HepG2 (cell line): ENCODE data around the gene SLC2A10. TPM values are rescaled to one million over a fixed set of nuclear protein-coding genes. Genes with fewer than 3 reads are reported as not detected.

Experiments used
- ATAC-seq: fragments of 200-7000 bp; cut with Tn5 transposase; 3 replicates; pipeline ENCODE4 v1.9.1; 2020; ENCODE audit warnings: mild to moderate bottlenecking, moderate library complexity
- BruUV-seq: library from RNA; stranded (reverse); fragments of 400-500 nt; replicated peaks from 2 replicates; lab custom pipeline; 2021; lab: Mats Ljungman, UMichigan
- CTCF ChIA-PET: fragments of 300-600 bp; formaldehyde crosslinking; extraction: SDS; loops from one replicate; lab custom pipeline; 2021; ENCODE audit warnings: low total read pairs, inconsistent platforms, low intra/inter-chr PET ratio; lab: Yijun Ruan, JAX
- POLR2A ChIA-PET: fragments of 350-600 bp; sonication (Branson Sonifier 250); formaldehyde crosslinking; loops from one replicate; lab custom pipeline; 2020; ENCODE audit warnings: antibody characterized with exemption, inconsistent platforms; lab: Yijun Ruan, JAX
- DNase-seq: peaks from one replicate; pipeline ENCODE4 v3.0.0-alpha.2; 2015; ENCODE audit warnings: low spot score
- FAIRE-seq: peaks from 3 replicates; lab custom pipeline; 2011; peaks lifted over from hg19 to GRCh38; lab: Jason Lieb, UNC
- H2AFZ ChIP-seq: one replicate; pipeline ENCODE4 v1.6.1; 2011; ENCODE audit warnings: low read length, inconsistent platforms
- H3K27ac ChIP-seq: fragments of 300-600 bp; 3 replicates; pipeline ENCODE4 v1.8.0; 2011; ENCODE audit warnings: mixed run types, mild to moderate bottlenecking, mixed read lengths, low read length, inconsistent platforms; ENCODE audit not compliant: insufficient read depth; ENCODE audit errors: extremely low read length
- H3K27me3 ChIP-seq, 2 experiments: fragments of 200-600 bp in 1 of 2; 2 replicates in 1 of 2; 3 replicates in 1 of 2; pipeline versions ENCODE4 v1.6.0 to v1.8.0; 2011; ENCODE audit warnings: low read length in 2 of 2, mild to moderate bottlenecking in 2 of 2, moderate library complexity in 2 of 2, inconsistent platforms in 1 of 2; ENCODE audit not compliant: insufficient read depth in 2 of 2, control insufficient read depth in 1 of 2
- H3K36me3 ChIP-seq, 2 experiments: fragments of 200-600 bp in 1 of 2; replicated peaks in 1 of 2; 2 replicates in 1 of 2; 3 replicates in 1 of 2; pipeline versions ENCODE4 v1.5.1 to v1.8.0; 2011; ENCODE audit warnings: low read length in 2 of 2, inconsistent platforms in 1 of 2; ENCODE audit not compliant: insufficient read depth in 2 of 2, control insufficient read depth in 1 of 2
- H3K4me1 ChIP-seq: 2 replicates; pipeline ENCODE4 v1.5.1; 2012; ENCODE audit warnings: low read length, inconsistent platforms; ENCODE audit not compliant: insufficient read depth
- H3K4me2 ChIP-seq: 2 replicates; pipeline ENCODE4 v1.6.0; 2011; ENCODE audit warnings: low read depth, low read length, inconsistent platforms
- H3K4me3 ChIP-seq, 3 experiments: fragments of 200-600 bp in 1 of 3; sonication (generic), shearing (Covaris generic) in 1 of 3; replicated peaks in 1 of 3; 2 replicates each; pipeline ENCODE4 v1.5.1; 2011 to 2016; ENCODE audit warnings: low read length in 3 of 3, inconsistent platforms in 2 of 3, low read depth in 2 of 3, mild to moderate bottlenecking in 2 of 3, control low read depth in 1 of 3, mixed read lengths in 1 of 3; ENCODE audit not compliant: insufficient read depth in 1 of 3
- H3K79me2 ChIP-seq: one replicate; pipeline ENCODE4 v1.6.1; 2011; ENCODE audit warnings: low read length, inconsistent platforms; ENCODE audit not compliant: insufficient read depth
- H3K9ac ChIP-seq: 2 replicates; pipeline ENCODE4 v1.6.0; 2011; ENCODE audit warnings: mild to moderate bottlenecking, low read depth, low read length, inconsistent platforms; ENCODE audit not compliant: insufficient read depth
- H3K9me3 ChIP-seq: 2 replicates; pipeline ENCODE4 v1.5.1; 2012; ENCODE audit warnings: mild to moderate bottlenecking, low read length
- H4K20me1 ChIP-seq: 2 replicates; pipeline ENCODE4 v1.6.0; 2011; ENCODE audit warnings: inconsistent platforms, mild to moderate bottlenecking, low read length, moderate library complexity; ENCODE audit not compliant: insufficient read depth
- ARNT2 ChIP-seq: sonication (generic); formaldehyde crosslinking; IDR thresholded peaks from 2 replicates; pipeline ENCODE4 v1.8.0; 2022; ENCODE audit warnings: mild to moderate bottlenecking, low read depth, missing genetic modification reagents, moderate library complexity
- ARNTL ChIP-seq: sonication (generic); formaldehyde crosslinking; IDR thresholded peaks from 2 replicates; pipeline ENCODE4 v1.4.0; 2020; ENCODE audit warnings: mild to moderate bottlenecking, missing genetic modification reagents
- ATAD3A ChIP-seq: sonication (generic); formaldehyde crosslinking; IDR thresholded peaks from 2 replicates; pipeline ENCODE4 v1.4.0; 2020; ENCODE audit warnings: missing genetic modification reagents
- ATRX ChIP-seq: sonication (generic); formaldehyde crosslinking; IDR thresholded peaks from 2 replicates; pipeline ENCODE4 v1.4.0; 2020; ENCODE audit warnings: missing genetic modification reagents, borderline replicate concordance
- ETV6 ChIP-seq: sonication (generic); formaldehyde crosslinking; conservative IDR thresholded peaks from 2 replicates; pipeline ENCODE4 v1.4.0; 2020; ENCODE audit warnings: missing genetic modification reagents
- KLF15 ChIP-seq: sonication (generic); formaldehyde crosslinking; IDR thresholded peaks from 2 replicates; pipeline ENCODE4 v1.8.1; 2023; ENCODE audit warnings: borderline replicate concordance, mild to moderate bottlenecking, inconsistent platforms, missing genetic modification reagents, mixed read lengths
- NKX3-1 ChIP-seq: sonication (generic); formaldehyde crosslinking; IDR thresholded peaks from 2 replicates; pipeline ENCODE4 v1.5.0; 2020; ENCODE audit warnings: missing genetic modification reagents
- NRL ChIP-seq: sonication (generic); formaldehyde crosslinking; IDR thresholded peaks from 2 replicates; pipeline ENCODE4 v1.5.0; 2020; ENCODE audit warnings: missing genetic modification reagents, mild to moderate bottlenecking, moderate library complexity, borderline replicate concordance
- SIN3B ChIP-seq: fragments of 150-350 bp; IDR thresholded peaks from 2 replicates; pipeline ENCODE4 v1.6.1; 2014; ENCODE audit warnings: low read length
- SP4 ChIP-seq: sonication (generic); formaldehyde crosslinking; IDR thresholded peaks from 2 replicates; pipeline ENCODE4 v1.8.1; 2023; ENCODE audit warnings: mild to moderate bottlenecking, missing genetic modification reagents
- TBL1XR1 ChIP-seq: fragments of 150-350 bp; IDR thresholded peaks from 2 replicates; pipeline ENCODE4 v1.6.1; 2014; ENCODE audit warnings: borderline replicate concordance, low read length; ENCODE audit not compliant: partially characterized antibody
- THAP11 ChIP-seq: IDR thresholded peaks from 2 replicates; pipeline ENCODE4 v1.6.1; 2016; ENCODE audit warnings: missing biosample characterization, missing genetic modification reagents
- ZNF142 ChIP-seq: sonication (generic); formaldehyde crosslinking; IDR thresholded peaks from 2 replicates; pipeline ENCODE4 v1.4.0; 2020; ENCODE audit warnings: missing genetic modification reagents
- ZNF235 ChIP-seq: sonication (generic); formaldehyde crosslinking; IDR thresholded peaks from 2 replicates; pipeline ENCODE4 v1.8.1; 2023; ENCODE audit warnings: mild to moderate bottlenecking, missing genetic modification reagents, borderline replicate concordance
- WGBS: methylation state at CpG from one replicate; pipeline ENCODE4 v1.1.6; 2017; ENCODE audit warnings: low lambda C conversion rate; 5-methylcytosine and 5-hydroxymethylcytosine counted together
- in situ Hi-C: cut with HindIII; loops from 2 replicates; pipeline ENCODE4 v1.10.0; 2017; ENCODE audit warnings: low pct_unique_long_range_greater_than_20kb; ENCODE audit not compliant: extremely low pct_ligation_motif_present
- intact Hi-C: fragments of 100-400 bp; cut with micrococcal nuclease; formaldehyde crosslinking; loops from one replicate; pipeline ENCODE4 v1.10.0; 2022; ENCODE audit not compliant: unreplicated experiment
- polyA plus RNA-seq, 8 experiments: library from polyadenylated mRNA; depleted of rRNA in 3 of 8; stranded (reverse) in 7 of 8; unstranded in 1 of 8; fragments of >200 nt; fragmentation: Illumina TruSeq in 4 of 8; extraction: Trizol in 4 of 8; gene quantifications; 2 replicates each; pipeline versions ENCODE4 v1.2.1 to v1.2.3, GENCODE V29; 2011 to 2016; ENCODE audit warnings: low read depth in 4 of 8, missing spikeins in 1 of 8, mixed read lengths in 1 of 8; ENCODE audit not compliant: insufficient read depth in 1 of 8
- total RNA-seq, 5 experiments: library from RNA; depleted of rRNA; stranded (reverse); fragments of >200 nt; fragmentation: Illumina TruSeq; extraction: Trizol; gene quantifications; 2 replicates each; pipeline ENCODE4 v1.2.3, GENCODE V29; 2016; ENCODE audit warnings: low read depth in 1 of 5
- TF ChIP-seq, protein P1 (sequence below): sonication (generic); formaldehyde crosslinking; IDR thresholded peaks from 2 replicates; pipeline ENCODE4 v1.5.0; 2020; ENCODE audit warnings: missing genetic modification reagents

The SLC2A10 gene
- total and polyA plus RNA-seq, 2 of the 13 experiments (the other 11 are each of a cell fraction or from before 2014, with no cell fraction given): 16.0 to 18.4 TPM

- Histone ChIP-seq H3K36me3 (peaks cover 3 to 10% of the 10 kb centered on the region in 2 experiments; a peak in 3 of 5 replicates), H3K9me3 (no peaks in the 10 kb centered on the region), H3K4me3 (peak within 1 kb of the TSS; percentile 69 to 90 (median 87)), H3K4me1 (peaks cover 65% of the 10 kb centered on the region), H2AFZ (peak within 1 kb of the TSS; percentile 81), H3K79me2 (peaks cover 36% of the 10 kb centered on the region), H3K27me3 (peaks cover 0 to 5% of the 10 kb centered on the region in 2 experiments; a peak in 1 of 5 replicates), H3K27ac (peak within 1 kb of the TSS; percentile 72), H3K4me2 (peak within 1 kb of the TSS; percentile 89), H4K20me1 (no peaks in the 10 kb centered on the region), H3K9ac (peak within 1 kb of the TSS; percentile 90)
- intact Hi-C loops: loop anchor here (1.0 kb wide), 1 partner anchor 19 kb away; no protein-coding TSS in a partner anchor
- FAIRE-seq (peak; percentile 81), ATAC-seq (peak; percentile 93), DNase-seq (peak; percentile 81)
- WGBS: 1% methylated on average over 37 of the region's 71 CpGs
- in situ Hi-C loops: no loop called here
- TSS peak; percentile 53 for BruUV-seq
- CTCF ChIA-PET: no interaction called here
- POLR2A ChIA-PET: interaction anchor here (0.6 to 2.2 kb wide), 19 partner anchors 15 to 1377 kb away, joined by 3 to 10 read pairs (median 4); no protein-coding TSS in a partner anchor
- TF ChIP-seq, protein P1, sequence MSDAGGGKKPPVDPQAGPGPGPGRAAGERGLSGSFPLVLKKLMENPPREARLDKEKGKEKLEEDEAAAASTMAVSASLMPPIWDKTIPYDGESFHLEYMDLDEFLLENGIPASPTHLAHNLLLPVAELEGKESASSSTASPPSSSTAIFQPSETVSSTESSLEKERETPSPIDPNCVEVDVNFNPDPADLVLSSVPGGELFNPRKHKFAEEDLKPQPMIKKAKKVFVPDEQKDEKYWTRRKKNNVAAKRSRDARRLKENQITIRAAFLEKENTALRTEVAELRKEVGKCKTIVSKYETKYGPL (CRISPR knock-in tag): peak; percentile 76; the same call in 1 of the 2 replicates
- TF ChIP-seq SP4 (CRISPR knock-in tag) (peak; percentile 48; the same call in 1 of the 2 replicates), ETV6 (CRISPR knock-in tag) (no peak; the same call in 1 of the 2 replicates), ZNF235 (CRISPR knock-in tag) (peak; percentile 91), ATRX (CRISPR knock-in tag) (no peak), SIN3B (no peak), NKX3-1 (CRISPR knock-in tag) (peak; percentile 98), ARNTL (CRISPR knock-in tag) (no peak; the same call in none of the 2 replicates), ATAD3A (CRISPR knock-in tag) (no peak; the same call in 1 of the 2 replicates), THAP11 (peak; percentile 76; the same call in 1 of the 2 replicates), KLF15 (peak; percentile 61; the same call in 1 of the 2 replicates), TBL1XR1 (no peak), ZNF142 (CRISPR knock-in tag) (peak; percentile 92), ARNT2 (CRISPR knock-in tag) (peak; percentile 81; the same call in 1 of the 2 replicates), NRL (CRISPR knock-in tag) (peak; percentile 90)
These were observed 20.2 kb upstream of the SLC2A10 start, which contains the start of gene TP53RK for GRCh38 chr20:46689082-46689753. Gene TP53RK (minus strand): TSS chr20:46689444. CDS start chr20:46689414, 30 bp downstream.
